Stimulated activated CD4-positive, alpha-beta T cell treated with anti-CD3 and anti-CD28 coated beads, Interleukin-2, amount 100 ng/mL, for 48 hours (primary cell): ENCODE results near the gene AGAP1.

ENCODE experiments used
- DNase-seq, 2 donors: peaks; one replicate each; pipeline ENCODE4 v3.0.0-alpha.2; 2020

Gene AGAP1

GRCh38 chr2:235983016-235983415 lies 489.2 kb downstream of the AGAP1 start:
- no peak for DNase-seq

- DNase-seq: no peak
These were observed 490.7 kb downstream of the AGAP1 start for GRCh38 chr2:235984552-235984951.

GRCh38 chr2:235986361-235986760 lies 492.5 kb downstream of the AGAP1 start:
- no peak for DNase-seq

DNA sequence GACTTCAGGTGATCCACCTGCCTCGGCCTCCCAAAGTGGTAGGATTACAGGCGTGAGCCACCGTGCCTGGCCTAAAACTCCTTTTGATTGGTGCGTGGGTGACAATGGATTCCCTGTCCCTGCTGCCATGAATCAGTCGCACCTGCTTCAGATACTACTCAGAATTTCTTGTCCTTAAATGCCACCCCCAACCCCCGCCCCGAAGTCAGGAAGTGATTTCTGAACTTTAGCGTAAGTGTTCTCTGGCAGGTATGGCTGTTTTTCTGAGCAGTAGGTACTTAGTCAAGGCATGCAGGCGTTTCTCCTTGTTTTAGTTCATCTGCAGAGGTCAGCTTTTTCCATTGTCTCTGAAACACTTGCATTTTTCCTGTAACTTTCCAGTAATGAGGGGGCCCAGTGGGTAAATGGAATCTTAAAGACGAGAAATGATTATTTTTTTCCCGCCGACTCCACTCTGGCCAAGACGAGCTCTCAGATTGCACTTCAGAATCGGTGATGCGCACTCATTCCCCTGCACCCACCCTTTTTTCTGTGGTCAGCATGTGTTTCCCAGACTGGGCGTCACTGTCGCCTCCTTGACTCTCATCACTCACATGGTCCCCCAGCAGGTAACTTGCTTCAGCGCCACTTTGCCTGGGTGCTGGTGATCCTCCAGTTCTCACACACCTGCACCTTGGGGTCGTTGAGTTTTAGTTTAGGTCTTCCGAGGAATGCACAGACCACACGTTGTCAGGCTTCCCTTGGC lies 494.6 kb downstream of the AGAP1 start:
- DNase-seq: no peak

DNA sequence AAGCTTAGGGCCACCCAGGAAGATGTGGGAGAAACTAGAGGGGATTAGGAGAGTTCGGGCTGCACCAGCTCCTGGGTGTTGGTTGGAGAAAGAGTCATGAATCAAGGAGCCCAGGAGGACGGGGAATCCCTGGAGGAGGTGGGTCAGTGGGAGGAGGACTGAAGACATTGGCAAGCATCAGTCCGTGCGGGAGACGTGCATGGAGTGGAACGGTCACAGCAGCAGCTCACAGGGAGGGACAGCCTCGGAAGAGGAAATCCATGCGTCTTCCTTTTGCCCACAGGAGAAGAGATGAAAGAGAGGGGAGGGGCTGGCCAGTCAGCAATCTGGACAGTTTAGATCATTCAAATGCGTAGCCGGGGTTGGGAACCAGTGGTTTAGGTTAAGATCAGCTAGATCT lies 495.7 kb downstream of the AGAP1 start:
- DNase-seq: no peak

DNA sequence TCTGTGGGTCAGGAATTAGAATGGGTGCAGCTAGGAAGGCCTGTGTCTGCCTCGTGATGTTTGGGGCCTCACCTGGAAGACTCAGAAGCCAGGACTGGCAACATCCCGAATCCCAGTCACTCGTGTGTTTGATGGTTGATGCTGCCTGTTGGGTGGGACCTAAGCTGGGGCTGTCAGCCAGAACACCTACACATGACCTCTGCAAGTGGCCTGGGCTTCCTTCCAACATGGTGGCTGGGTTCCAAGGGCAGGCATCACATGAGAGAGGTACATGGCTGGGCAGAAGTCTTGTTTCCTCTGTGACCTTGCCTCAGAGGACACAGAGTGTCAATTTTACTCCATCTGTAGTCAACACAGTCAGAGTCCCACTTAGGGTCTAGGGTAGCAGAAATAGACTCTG lies 496.5 kb downstream of the AGAP1 start:
- DNase-seq: no peak

GRCh38 chr2:235992024-235992423 lies 498.2 kb downstream of the AGAP1 start:
- DNase-seq: no peak

DNA sequence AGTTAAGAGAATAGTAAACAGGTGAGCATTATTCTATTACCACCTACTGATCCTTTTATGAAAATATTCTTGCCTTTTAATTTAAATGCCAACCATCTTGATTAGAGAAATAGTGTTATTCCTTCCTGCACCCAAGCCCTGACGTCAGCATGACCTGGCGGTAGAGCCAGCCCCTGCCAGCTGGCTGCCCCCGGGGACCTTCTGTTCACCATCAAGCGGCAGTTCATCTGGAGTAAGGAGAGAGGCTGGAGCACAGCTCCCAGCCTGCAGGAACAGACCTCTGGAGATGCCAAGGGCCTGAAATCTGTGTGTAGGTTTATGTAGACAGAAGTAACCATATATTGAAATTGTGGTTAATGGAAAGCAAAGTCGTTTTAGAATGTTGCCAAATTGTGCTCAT lies 502.6 kb downstream of the AGAP1 start:
- DNase-seq: no peak

DNA sequence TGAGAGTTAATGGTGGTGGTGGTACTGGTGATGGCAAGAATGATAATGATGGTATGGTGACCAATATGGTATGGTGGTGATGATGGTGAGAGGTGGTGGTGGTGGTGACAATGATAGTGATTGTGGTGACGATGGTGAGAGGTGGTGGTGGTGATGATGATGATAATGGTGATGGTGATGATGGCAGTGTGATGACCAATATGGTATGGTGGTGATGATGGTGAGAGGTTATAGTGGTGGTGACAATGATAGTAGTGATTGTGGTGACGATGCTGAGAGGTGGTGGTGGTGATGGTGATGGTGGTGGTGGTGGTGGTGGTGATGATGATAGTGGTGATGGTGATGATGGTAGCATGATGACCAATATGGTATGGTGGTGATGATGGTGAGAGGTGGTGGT lies 505.2 kb downstream of the AGAP1 start:
- no peak for DNase-seq

- no peak for DNase-seq
These were observed 507.5 kb downstream of the AGAP1 start for GRCh38 chr2:236001166-236001828.

DNA sequence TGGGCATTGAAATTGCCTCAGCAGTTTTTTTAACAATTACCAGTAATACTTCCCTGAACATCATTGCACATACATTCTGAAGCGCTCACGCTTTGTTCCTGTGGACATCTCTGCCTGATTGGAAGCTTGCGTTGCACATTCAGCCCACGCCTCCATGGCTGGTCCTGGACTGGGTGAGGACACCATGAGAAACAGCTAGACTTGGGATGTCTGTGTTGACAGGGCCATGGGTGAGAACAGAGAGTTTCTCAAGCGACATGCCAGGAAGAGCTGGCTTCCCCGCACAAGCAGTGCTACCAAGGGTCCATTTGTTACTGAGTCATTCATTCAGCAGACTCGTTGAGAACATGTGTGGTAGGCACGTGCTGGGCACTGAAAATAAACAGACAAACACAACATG lies 508.0 kb downstream of the AGAP1 start:
- no peak for DNase-seq

DNA sequence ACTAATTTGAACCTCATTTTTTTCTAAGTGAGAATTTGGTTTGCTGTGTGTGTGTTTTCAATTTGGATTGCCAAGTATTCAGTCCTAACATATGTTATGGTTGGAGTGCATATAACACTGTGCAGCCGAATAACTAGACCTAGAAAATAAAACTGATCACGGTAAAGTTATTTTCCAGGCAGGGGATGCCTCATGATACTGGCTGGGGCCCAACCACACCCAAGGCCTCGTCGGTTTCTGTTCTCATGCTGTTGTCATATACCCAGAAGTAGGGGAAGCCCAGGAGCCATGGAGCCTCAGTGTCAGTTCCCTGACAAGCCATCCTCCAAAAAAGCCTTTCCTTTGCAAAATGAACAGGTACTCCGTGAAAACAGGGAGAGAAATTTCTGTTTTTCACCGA lies 514.2 kb downstream of the AGAP1 start:
- DNase-seq: no peak

DNA sequence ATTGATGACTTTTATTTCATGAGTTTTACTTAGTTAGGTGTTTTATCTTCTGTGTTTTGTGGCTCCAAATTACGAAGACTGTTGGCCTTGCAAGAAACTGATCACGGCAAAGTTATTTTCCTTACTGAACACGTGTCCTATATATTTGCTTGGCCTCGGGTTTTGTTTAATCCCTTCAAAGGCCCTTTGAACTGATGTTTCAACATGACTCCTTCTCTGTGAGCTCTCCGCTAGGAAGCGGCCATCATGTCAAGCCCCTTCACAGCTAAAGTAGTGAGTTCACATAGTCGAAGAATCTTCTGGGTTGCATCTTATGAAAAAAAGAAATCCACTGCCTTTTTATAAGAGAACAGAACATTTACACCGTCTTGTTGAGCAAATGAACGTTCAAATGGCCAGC lies 515.0 kb downstream of the AGAP1 start:
- no peak for DNase-seq

- DNase-seq: no peak
These were observed 517.3 kb downstream of the AGAP1 start for GRCh38 chr2:236010920-236011685.

DNA sequence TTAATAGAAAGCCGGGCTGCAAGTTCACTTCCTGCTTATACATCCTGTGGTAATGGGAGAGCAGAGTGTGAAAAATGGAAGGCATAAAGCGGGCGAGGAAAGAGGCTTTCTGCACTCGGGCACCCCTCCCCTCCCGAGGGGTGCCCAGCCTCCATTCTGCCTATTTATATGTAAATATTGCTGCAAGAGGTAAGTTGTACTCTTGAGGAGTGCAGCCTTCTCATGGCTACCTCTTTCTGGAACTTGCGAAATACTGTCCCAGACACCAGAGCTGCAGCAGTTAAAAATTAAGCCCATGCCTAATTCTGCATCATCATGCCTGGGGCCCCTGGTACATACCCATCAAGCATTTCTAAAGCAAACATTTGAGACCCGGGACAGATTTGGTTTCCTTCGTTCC lies 518.3 kb downstream of the AGAP1 start:
- DNase-seq: no peak

- no peak for DNase-seq
These were observed 520.7 kb downstream of the AGAP1 start for GRCh38 chr2:236014408-236015131.

- no peak for DNase-seq
These were observed 521.3 kb downstream of the AGAP1 start for GRCh38 chr2:236015171-236015570.

DNA sequence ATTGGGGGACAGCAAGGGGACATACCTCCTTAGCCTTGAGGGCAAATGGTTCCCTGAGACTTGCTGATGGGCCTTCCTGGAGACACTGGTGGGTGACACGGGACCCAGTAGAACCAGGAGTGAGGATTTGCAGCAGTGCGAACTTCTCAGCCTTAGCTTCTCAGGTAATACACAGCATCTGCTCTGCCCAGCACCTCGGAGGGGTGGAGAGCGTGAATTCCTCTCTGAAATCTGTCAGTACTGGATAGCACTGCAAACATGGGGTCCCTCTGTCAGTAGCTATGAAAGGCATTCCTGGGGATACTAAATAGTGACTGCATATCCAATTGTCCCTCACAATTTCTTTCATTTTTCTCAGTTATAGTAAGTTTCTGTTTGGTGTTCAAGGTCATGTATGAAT lies 522.7 kb downstream of the AGAP1 start:
- DNase-seq: no peak

GRCh38 chr2:236017446-236017845 lies 523.6 kb downstream of the AGAP1 start:
- no peak for DNase-seq

GRCh38 chr2:236019434-236019833 lies 525.6 kb downstream of the AGAP1 start:
- DNase-seq: no peak

GRCh38 chr2:236021499-236022057 lies 527.7 kb downstream of the AGAP1 start:
- no peak for DNase-seq

- no peak for DNase-seq
These were observed 528.3 kb downstream of the AGAP1 start for GRCh38 chr2:236022128-236022527.

DNA sequence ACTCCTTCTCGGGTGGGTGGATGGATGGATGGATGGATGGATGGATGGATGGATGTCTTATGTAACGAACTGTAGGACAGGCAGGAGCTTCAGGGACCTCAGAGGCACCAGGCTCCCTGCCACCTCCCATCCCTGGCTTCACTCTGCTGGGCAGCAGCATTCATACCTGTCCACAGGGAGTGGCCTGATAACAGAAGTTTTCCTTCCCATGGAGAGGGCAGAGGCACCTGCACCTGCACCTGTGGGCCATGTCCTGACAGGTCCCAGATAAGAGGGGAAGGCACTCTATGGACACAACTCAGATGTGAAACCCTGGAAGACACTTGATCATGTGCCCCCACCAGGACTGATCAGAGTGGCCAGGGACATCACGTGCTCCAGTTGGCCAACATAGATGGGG lies 532.0 kb downstream of the AGAP1 start:
- DNase-seq: no peak
